GM12878 (cell line): Measurements from ENCODE around the gene PPBP. TPM values are rescaled to one million over a fixed set of nuclear protein-coding genes. Genes with fewer than 3 reads are reported as not detected.

Experiments
- ATAC-seq: fragments of 200-7000 bp; cut with Tn5 transposase; 3 replicates; pipeline ENCODE4 v1.9.1; 2020; ENCODE audit warnings: mild to moderate bottlenecking, moderate library complexity
- BruUV-seq: library from RNA; stranded (reverse); fragments of 400-500 nt; replicated peaks from 2 replicates; lab custom pipeline; 2021; lab: Mats Ljungman, UMichigan
- CTCF ChIA-PET: fragments of 300-600 bp; sonication (Branson Sonifier 250); formaldehyde crosslinking; extraction: SDS; loops from one replicate; lab custom pipeline; 2021; ENCODE audit warnings: inconsistent platforms; lab: Yijun Ruan, JAX
- POLR2A ChIA-PET: fragments of 350-600 bp; formaldehyde crosslinking; extraction: SDS; loops from one replicate; lab custom pipeline; 2021; ENCODE audit warnings: inconsistent platforms; lab: Charles Lee
- RAD21 ChIA-PET: fragments of 300-600 bp; sonication (Branson Sonifier 250); formaldehyde crosslinking; loops from one replicate; lab custom pipeline; 2023; ENCODE audit warnings: antibody characterized with exemption; ENCODE audit not compliant: unreplicated experiment; lab: Charles Lee
- SMC1A ChIA-PET: fragments of 300-600 bp; sonication (Branson Sonifier 250); formaldehyde crosslinking; loops from one replicate; lab custom pipeline; 2023; ENCODE audit not compliant: unreplicated experiment, uncharacterized antibody; lab: Charles Lee
- DNase-seq: peaks from one replicate; pipeline ENCODE4 v3.0.0-alpha.2; 2011; ENCODE audit warnings: low read depth, low spot score
- FAIRE-seq: peaks from 3 replicates; lab custom pipeline; 2011; peaks lifted over from hg19 to GRCh38; lab: Jason Lieb, UNC
- H2AFZ ChIP-seq: 2 replicates; pipeline ENCODE4 v1.6.0; 2011; ENCODE audit warnings: low read depth, low read length, control low read depth; ENCODE audit not compliant: control insufficient read depth
- H3K27ac ChIP-seq: 2 replicates; pipeline ENCODE4 v1.5.1; 2011; ENCODE audit warnings: control low read depth; ENCODE audit not compliant: control insufficient read depth, insufficient read depth
- H3K27me3 ChIP-seq, 2 experiments: replicated peaks in 1 of 2; 2 replicates each; pipeline versions ENCODE4 v1.6.0 to v1.6.1; 2011; ENCODE audit warnings: low read length in 1 of 2; ENCODE audit not compliant: control insufficient read depth in 2 of 2, insufficient read depth in 2 of 2
- H3K36me3 ChIP-seq, 2 experiments: 2 replicates each; pipeline ENCODE4 v1.5.1; 2011; ENCODE audit warnings: low read length in 1 of 2; ENCODE audit not compliant: control insufficient read depth in 2 of 2, insufficient read depth in 2 of 2
- H3K4me1 ChIP-seq: 2 replicates; pipeline ENCODE4 v1.6.1; 2011; ENCODE audit warnings: mild to moderate bottlenecking, low read length, moderate library complexity, mixed read lengths; ENCODE audit not compliant: control insufficient read depth, insufficient read depth
- H3K4me2 ChIP-seq: 2 replicates; pipeline ENCODE4 v1.6.0; 2011; ENCODE audit warnings: control low read depth; ENCODE audit not compliant: control insufficient read depth, insufficient read depth
- H3K4me3 ChIP-seq: fragments of 200-600 bp; sonication (generic); 2 replicates; pipeline ENCODE4 v1.5.1; 2016
- H3K79me2 ChIP-seq: 2 replicates; pipeline ENCODE4 v1.6.0; 2011; ENCODE audit warnings: low read length; ENCODE audit not compliant: control insufficient read depth, insufficient read depth
- H3K9ac ChIP-seq: 2 replicates; pipeline ENCODE4 v1.8.0; 2011; ENCODE audit warnings: low read length, control low read depth, mixed read lengths; ENCODE audit not compliant: control insufficient read depth, insufficient read depth
- H3K9me3 ChIP-seq: replicated peaks from 3 replicates; pipeline ENCODE4 v1.5.1; 2011; ENCODE audit warnings: mild to moderate bottlenecking, low read length; ENCODE audit not compliant: control insufficient read depth, insufficient read depth
- H4K20me1 ChIP-seq: 2 replicates; pipeline ENCODE4 v1.6.0; 2011; ENCODE audit not compliant: control insufficient read depth, insufficient read depth
- ATF7 ChIP-seq: fragments of 450-650 bp; IDR thresholded peaks from 2 replicates; pipeline ENCODE4 v1.6.1; 2016; ENCODE audit warnings: low read depth, mild to moderate bottlenecking
- BMI1 ChIP-seq: fragments of 450-650 bp; IDR thresholded peaks from 2 replicates; pipeline ENCODE4 v1.6.1; 2016; ENCODE audit warnings: mild to moderate bottlenecking, moderate library complexity, borderline replicate concordance
- ELK1 ChIP-seq: IDR thresholded peaks from 2 replicates; pipeline ENCODE4 v1.6.1; 2012; ENCODE audit warnings: low read depth, low read length, improper control_type of control experiment
- FOXK2 ChIP-seq: fragments of 450-650 bp; IDR thresholded peaks from 2 replicates; pipeline ENCODE4 v1.6.1; 2017; ENCODE audit warnings: mild to moderate bottlenecking, moderate library complexity
- GATAD2B ChIP-seq: fragments of 450-650 bp; conservative IDR thresholded peaks from 2 replicates; pipeline ENCODE4 v1.6.1; 2017; ENCODE audit warnings: low read depth, mild to moderate bottlenecking, moderate library complexity
- WRNIP1 ChIP-seq: IDR thresholded peaks from 2 replicates; pipeline ENCODE4 v1.6.1; 2011; ENCODE audit warnings: low read depth, low read length, improper control_type of control experiment, borderline replicate concordance
- ZNF207 ChIP-seq: fragments of 450-650 bp; IDR thresholded peaks from 2 replicates; pipeline ENCODE4 v1.6.1; 2014; ENCODE audit warnings: antibody characterized with exemption, mild to moderate bottlenecking, borderline replicate concordance
- WGBS: methylation state at CpG from one replicate; pipeline ENCODE4 v1.1.6; 2016; ENCODE audit warnings: low lambda C conversion rate; ENCODE audit not compliant: insufficient replicate concordance, insufficient coverage; ENCODE audit errors: missing lambda C conversion rate; 5-methylcytosine and 5-hydroxymethylcytosine counted together
- in situ Hi-C: fragments of 300-500 bp; cut with MboI; formaldehyde crosslinking; loops from 9 replicates; pipeline ENCODE4 v1.14.3; 2018; ENCODE audit warnings: mixed read lengths
- intact Hi-C: fragments of 100-400 bp; cut with micrococcal nuclease; formaldehyde crosslinking; loops from one replicate; pipeline ENCODE4 v1.14.2; 2022; ENCODE audit not compliant: unreplicated experiment
- polyA plus RNA-seq, 11 experiments: library from polyadenylated mRNA; depleted of rRNA in 4 of 11; unstranded in 6 of 11; stranded (reverse) in 5 of 11; fragments of >200 nt; fragmentation: Nextera tagmentation in 4 of 11; fragmentation: Illumina TruSeq in 1 of 11; extraction: Ambion mirVana in 4 of 11; extraction: Trizol in 1 of 11; gene quantifications; 1 replicate in 1 of 11; 2 replicates in 10 of 11; pipeline versions ENCODE4 v1.2.1 to v1.2.3, GENCODE V29; 2011 to 2016; ENCODE audit warnings: inconsistent platforms in 2 of 11, missing spikeins in 2 of 11, low read depth in 1 of 11
- total RNA-seq, 4 experiments: library from RNA; depleted of rRNA in 3 of 4; stranded (reverse); fragments of >200 nt in 3 of 4; fragmentation: Illumina TruSeq in 1 of 4; extraction: Trizol in 1 of 4; gene quantifications; 2 replicates each; pipeline versions ENCODE4 v1.2.1 to v1.2.3, GENCODE V29; 2013 to 2021

The PPBP gene
- total and polyA plus RNA-seq, 10 of the 15 experiments (the other 5 are each of a cell fraction or from before 2014, with no cell fraction given): not detected

GRCh38 chr4:74009307-74009706 lies 21.3 kb upstream of the PPBP start:
- WGBS: 19% methylated on average over 3 of the region's 3 CpGs
- Histone ChIP-seq H3K4me2 (no peak overlapping the region), H3K27me3 (no peaks in the 10 kb centered on the region), H2AFZ (no peak overlapping the region), H3K27ac (no peak overlapping the region), H3K9me3 (no peaks in the 10 kb centered on the region), H3K36me3 (no peaks in the 10 kb centered on the region), H3K4me3 (no peak overlapping the region), H3K79me2 (no peaks in the 10 kb centered on the region), H3K4me1 (no peaks in the 10 kb centered on the region)
- DNase-seq (no peak), ATAC-seq (no peak), FAIRE-seq (no peak)
- in situ Hi-C loops (no loop called here), intact Hi-C loops (no loop called here)
- no TSS peak for BruUV-seq
- POLR2A ChIA-PET: no interaction called here
- SMC1A ChIA-PET: interaction anchor here (0.5 to 0.7 kb wide), 3 partner anchors 27 to 1674 kb away, joined by 3 read pairs; no protein-coding TSS in a partner anchor
- RAD21 ChIA-PET: no interaction called here
- TF ChIP-seq ZNF207: no peak
- TF ChIP-seq WRNIP1: no peak
- TF ChIP-seq ATF7: no peak
- no peak for TF ChIP-seq GATAD2B
- no peak for TF ChIP-seq FOXK2
- no peak for TF ChIP-seq BMI1
- no peak for TF ChIP-seq ELK1
- TF ChIP-seq, all 136 proteins: peak for 0
- CTCF ChIA-PET: interaction anchor here (0.9 kb wide), 1 partner anchor 13 kb away, joined by 3 read pairs; no protein-coding TSS in a partner anchor
- H3K9ac ChIP-seq: no peak overlapping the region
- H4K20me1 ChIP-seq: no peaks in the 10 kb centered on the region
